Caco-2 (cell line): Measurements from ENCODE around the gene CXCL12. TPM values are rescaled to one million over a fixed set of nuclear protein-coding genes. Genes with fewer than 3 reads are reported as not detected.

Experiments used
- BruUV-seq: library from RNA; stranded (reverse); fragments of 400-500 nt; replicated peaks from 2 replicates; lab custom pipeline; 2021; lab: Mats Ljungman, UMichigan
- CTCF ChIA-PET: fragments of 300-600 bp; sonication (Branson Sonifier 250); formaldehyde crosslinking; loops from one replicate; lab custom pipeline; 2022; ENCODE audit warnings: antibody characterized with exemption; lab: Charles Lee
- POLR2A ChIA-PET: fragments of 300-600 bp; sonication (Branson Sonifier 250); formaldehyde crosslinking; loops from one replicate; lab custom pipeline; 2022; ENCODE audit warnings: antibody characterized with exemption; lab: Charles Lee
- DNase-seq, 2 experiments: peaks; one replicate each; pipeline versions ENCODE4 v3.0.0 to v3.0.0-alpha.2; 2020 to 2022
- H3K27me3 ChIP-seq: replicated peaks from 2 replicates; pipeline ENCODE4 v1.6.0; 2011; ENCODE audit warnings: low read length; ENCODE audit not compliant: control insufficient read depth, insufficient read depth
- H3K36me3 ChIP-seq: 2 replicates; pipeline ENCODE4 v1.5.1; 2011; ENCODE audit warnings: low read length; ENCODE audit not compliant: control insufficient read depth, insufficient read depth
- H3K4me1 ChIP-seq: fragments of 250-450 bp; sonication (Bioruptor Pico); 2 replicates; pipeline ENCODE4 v1.5.1; 2020; ENCODE audit warnings: mild to moderate bottlenecking
- H3K4me3 ChIP-seq: 2 replicates; pipeline ENCODE4 v1.5.1; 2011; ENCODE audit warnings: low read depth, mild to moderate bottlenecking, control low read depth, low read length
- H3K9me3 ChIP-seq: fragments of 250-450 bp; sonication (Bioruptor Pico); 2 replicates; pipeline ENCODE4 v1.5.1; 2020; ENCODE audit warnings: mild to moderate bottlenecking, moderate library complexity
- H3K27ac Mint-ChIP-seq: one replicate; pipeline ENCODE4 v1.8.0; 2022; ENCODE audit warnings: mixed read lengths; ENCODE audit not compliant: unreplicated experiment
- H3K27me3 Mint-ChIP-seq: one replicate; pipeline ENCODE4 v1.8.0; 2022; ENCODE audit warnings: mixed read lengths; ENCODE audit not compliant: insufficient read depth, unreplicated experiment
- H3K36me3 Mint-ChIP-seq: one replicate; pipeline ENCODE4 v1.8.0; 2022; ENCODE audit warnings: mild to moderate bottlenecking, mixed read lengths; ENCODE audit not compliant: insufficient read depth, unreplicated experiment
- H3K4me1 Mint-ChIP-seq: one replicate; pipeline ENCODE4 v1.8.0; 2022; ENCODE audit warnings: low read depth, mixed read lengths; ENCODE audit not compliant: unreplicated experiment
- H3K4me3 Mint-ChIP-seq: one replicate; pipeline ENCODE4 v1.8.0; 2022; ENCODE audit warnings: mild to moderate bottlenecking, moderate library complexity, mixed read lengths; ENCODE audit not compliant: unreplicated experiment
- H3K9me3 Mint-ChIP-seq: one replicate; pipeline ENCODE4 v1.8.0; 2022; ENCODE audit warnings: mixed read lengths; ENCODE audit not compliant: unreplicated experiment
- CTCF ChIP-seq, 2 experiments: fragments of 200-600 bp in 1 of 2; IDR thresholded peaks; 1 replicate in 1 of 2; 2 replicates in 1 of 2; pipeline versions ENCODE4 v1.5.1 to v1.8.0; 2011 to 2022; ENCODE audit warnings: antibody characterized with exemption in 1 of 2, control low read depth in 1 of 2, inconsistent platforms in 1 of 2, low read depth in 1 of 2, low read length in 1 of 2, mild to moderate bottlenecking in 1 of 2, moderate library complexity in 1 of 2; ENCODE audit not compliant: insufficient read depth in 1 of 2, severe bottlenecking in 1 of 2, unreplicated experiment in 1 of 2
- intact Hi-C: fragments of 100-400 bp; cut with micrococcal nuclease; formaldehyde crosslinking; loops from one replicate; pipeline ENCODE4 v1.10.0; 2022; ENCODE audit not compliant: unreplicated experiment
- total RNA-seq: library from RNA; stranded (reverse); gene quantifications from 2 replicates; pipeline ENCODE4 v1.2.3, GENCODE V29; 2022

Gene CXCL12
- total RNA-seq, 1 experiment from 2014 or later: 0.27 TPM

- Mint-ChIP-seq H3K27me3 (no peaks in the 10 kb centered on the region), H3K4me3 (no peak overlapping the region), H3K4me1 (no peaks in the 10 kb centered on the region), H3K36me3 (no peaks in the 10 kb centered on the region), H3K27ac (no peak overlapping the region), H3K9me3 (peaks cover 23% of the 10 kb centered on the region)
- no peaks in the 10 kb centered on the region for H3K27me3 ChIP-seq
- no peak overlapping the region for H3K4me3 ChIP-seq
- intact Hi-C loops: no loop called here
- H3K4me1 ChIP-seq: no peaks in the 10 kb centered on the region
- no peaks in the 10 kb centered on the region for H3K36me3 ChIP-seq
- no peaks in the 10 kb centered on the region; the same call in 1 of the 2 replicates for H3K9me3 ChIP-seq
- TF ChIP-seq CTCF (IDR thresholded peaks at IDR 0.05; ENCODE audit: insufficient read depth in 1 of 2, low read depth in 1 of 2, low read length in 1 of 2, severe bottlenecking in 1 of 2, unreplicated experiment in 1 of 2): no peak
- ChIA-PET POLR2A (no interaction called here), CTCF (interaction anchor here (0.6 kb wide), 1 partner anchor 451 kb away, joined by 3 read pairs; no protein-coding TSS in a partner anchor)
- no TSS peak for BruUV-seq
- DNase-seq: no peak
Observed at GRCh38 chr10:44426247-44427034, 41.5 kb upstream of the CXCL12 start.

- no peaks in the 10 kb centered on the region for H3K4me1 Mint-ChIP-seq
- H3K9me3 ChIP-seq: no peaks in the 10 kb centered on the region; the same call in 1 of the 2 replicates
- H3K36me3 Mint-ChIP-seq: no peaks in the 10 kb centered on the region
- H3K4me3 Mint-ChIP-seq: no peak overlapping the region
- H3K4me3 ChIP-seq: no peak overlapping the region
- H3K27me3 ChIP-seq: no peaks in the 10 kb centered on the region
- TF ChIP-seq CTCF (IDR thresholded peaks at IDR 0.05; ENCODE audit: insufficient read depth in 1 of 2, low read depth in 1 of 2, low read length in 1 of 2, severe bottlenecking in 1 of 2, unreplicated experiment in 1 of 2): no peak
- H3K36me3 ChIP-seq: no peaks in the 10 kb centered on the region
- H3K27me3 Mint-ChIP-seq: no peaks in the 10 kb centered on the region
- ChIA-PET CTCF (no interaction called here), POLR2A (no interaction called here)
- no peaks in the 10 kb centered on the region for H3K4me1 ChIP-seq
- H3K27ac Mint-ChIP-seq: no peak overlapping the region
- H3K9me3 Mint-ChIP-seq: peaks cover 13% of the 10 kb centered on the region
- DNase-seq: no peak
- intact Hi-C loops: no loop called here
- BruUV-seq: no TSS peak
Observed at GRCh38 chr10:44425466-44425865, 40.6 kb upstream of the CXCL12 start.

- Mint-ChIP-seq H3K4me3 (no peak overlapping the region), H3K4me1 (no peaks in the 10 kb centered on the region), H3K9me3 (peaks cover 8% of the 10 kb centered on the region), H3K27me3 (no peaks in the 10 kb centered on the region), H3K27ac (no peak overlapping the region), H3K36me3 (no peaks in the 10 kb centered on the region)
- Histone ChIP-seq H3K4me3 (no peak overlapping the region), H3K27me3 (no peaks in the 10 kb centered on the region), H3K36me3 (no peaks in the 10 kb centered on the region), H3K4me1 (no peaks in the 10 kb centered on the region), H3K9me3 (no peaks in the 10 kb centered on the region; the same call in 1 of the 2 replicates)
- no peak for TF ChIP-seq CTCF (IDR thresholded peaks at IDR 0.05; ENCODE audit: insufficient read depth in 1 of 2, low read depth in 1 of 2, low read length in 1 of 2, severe bottlenecking in 1 of 2, unreplicated experiment in 1 of 2)
- DNase-seq: no peak
- intact Hi-C loops: no loop called here
- ChIA-PET POLR2A (no interaction called here), CTCF (no interaction called here)
- BruUV-seq: no TSS peak
Observed at GRCh38 chr10:44424957-44425356, 40.1 kb upstream of the CXCL12 start.
